Measurements from ENCODE around the gene ADAMTS16. TPM values are rescaled to one million over a fixed set of nuclear protein-coding genes. Genes with fewer than 3 reads are reported as not detected.

Gene ADAMTS16
- total RNA-seq, 1 experiment from 2014 or later = 30.1 TPM

GRCh38 chr5:5327126-5327525, 187.0 kb downstream of the ADAMTS16 start (continued):
- no peak for TF ChIP-seq ATF6 (CRISPR knock-in tag; IDR thresholded peaks at IDR 0.05)
- no peak for TF ChIP-seq GTF2I (CRISPR knock-in tag; conservative IDR thresholded peaks at IDR 0.05)
- no peak for TF ChIP-seq ESRRA (CRISPR knock-in tag; IDR thresholded peaks at IDR 0.05; ENCODE audit: borderline replicate concordance)
- TF ChIP-seq JAZF1 (CRISPR knock-in tag; IDR thresholded peaks at IDR 0.05) = no peak
- TF ChIP-seq, protein P1, sequence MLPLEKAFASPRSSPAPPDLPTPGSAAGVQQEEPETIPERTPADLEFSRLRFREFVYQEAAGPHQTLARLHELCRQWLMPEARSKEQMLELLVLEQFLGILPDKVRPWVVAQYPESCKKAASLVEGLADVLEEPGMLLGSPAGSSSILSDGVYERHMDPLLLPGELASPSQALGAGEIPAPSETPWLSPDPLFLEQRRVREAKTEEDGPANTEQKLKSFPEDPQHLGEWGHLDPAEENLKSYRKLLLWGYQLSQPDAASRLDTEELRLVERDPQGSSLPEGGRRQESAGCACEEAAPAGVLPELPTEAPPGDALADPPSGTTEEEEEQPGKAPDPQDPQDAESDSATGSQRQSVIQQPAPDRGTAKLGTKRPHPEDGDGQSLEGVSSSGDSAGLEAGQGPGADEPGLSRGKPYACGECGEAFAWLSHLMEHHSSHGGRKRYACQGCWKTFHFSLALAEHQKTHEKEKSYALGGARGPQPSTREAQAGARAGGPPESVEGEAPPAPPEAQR (CRISPR knock-in tag; IDR thresholded peaks at IDR 0.05) = no peak

- CTCF ChIA-PET = no interaction called here
- TF ChIP-seq ZMAT4 (CRISPR knock-in tag; IDR thresholded peaks at IDR 0.05) = no peak
- TF ChIP-seq, protein P2, sequence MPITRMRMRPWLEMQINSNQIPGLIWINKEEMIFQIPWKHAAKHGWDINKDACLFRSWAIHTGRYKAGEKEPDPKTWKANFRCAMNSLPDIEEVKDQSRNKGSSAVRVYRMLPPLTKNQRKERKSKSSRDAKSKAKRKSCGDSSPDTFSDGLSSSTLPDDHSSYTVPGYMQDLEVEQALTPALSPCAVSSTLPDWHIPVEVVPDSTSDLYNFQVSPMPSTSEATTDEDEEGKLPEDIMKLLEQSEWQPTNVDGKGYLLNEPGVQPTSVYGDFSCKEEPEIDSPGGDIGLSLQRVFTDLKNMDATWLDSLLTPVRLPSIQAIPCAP (CRISPR knock-in tag; IDR thresholded peaks at IDR 0.05) = no peak
- TF ChIP-seq ZNF317 (CRISPR knock-in tag; IDR thresholded peaks at IDR 0.05; ENCODE audit: borderline replicate concordance, low read depth) = no peak
- TF ChIP-seq USF2 (CRISPR knock-in tag; IDR thresholded peaks at IDR 0.05) = no peak
- TF ChIP-seq ZNF416 (CRISPR knock-in tag; IDR thresholded peaks at IDR 0.05) = no peak
- TF ChIP-seq, protein P3, sequence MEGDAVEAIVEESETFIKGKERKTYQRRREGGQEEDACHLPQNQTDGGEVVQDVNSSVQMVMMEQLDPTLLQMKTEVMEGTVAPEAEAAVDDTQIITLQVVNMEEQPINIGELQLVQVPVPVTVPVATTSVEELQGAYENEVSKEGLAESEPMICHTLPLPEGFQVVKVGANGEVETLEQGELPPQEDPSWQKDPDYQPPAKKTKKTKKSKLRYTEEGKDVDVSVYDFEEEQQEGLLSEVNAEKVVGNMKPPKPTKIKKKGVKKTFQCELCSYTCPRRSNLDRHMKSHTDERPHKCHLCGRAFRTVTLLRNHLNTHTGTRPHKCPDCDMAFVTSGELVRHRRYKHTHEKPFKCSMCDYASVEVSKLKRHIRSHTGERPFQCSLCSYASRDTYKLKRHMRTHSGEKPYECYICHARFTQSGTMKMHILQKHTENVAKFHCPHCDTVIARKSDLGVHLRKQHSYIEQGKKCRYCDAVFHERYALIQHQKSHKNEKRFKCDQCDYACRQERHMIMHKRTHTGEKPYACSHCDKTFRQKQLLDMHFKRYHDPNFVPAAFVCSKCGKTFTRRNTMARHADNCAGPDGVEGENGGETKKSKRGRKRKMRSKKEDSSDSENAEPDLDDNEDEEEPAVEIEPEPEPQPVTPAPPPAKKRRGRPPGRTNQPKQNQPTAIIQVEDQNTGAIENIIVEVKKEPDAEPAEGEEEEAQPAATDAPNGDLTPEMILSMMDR (IDR thresholded peaks at IDR 0.05) = no peak
- TF ChIP-seq KAT7 (CRISPR knock-in tag; IDR thresholded peaks at IDR 0.05; ENCODE audit: borderline replicate concordance) = no peak
- TF ChIP-seq, protein P4, sequence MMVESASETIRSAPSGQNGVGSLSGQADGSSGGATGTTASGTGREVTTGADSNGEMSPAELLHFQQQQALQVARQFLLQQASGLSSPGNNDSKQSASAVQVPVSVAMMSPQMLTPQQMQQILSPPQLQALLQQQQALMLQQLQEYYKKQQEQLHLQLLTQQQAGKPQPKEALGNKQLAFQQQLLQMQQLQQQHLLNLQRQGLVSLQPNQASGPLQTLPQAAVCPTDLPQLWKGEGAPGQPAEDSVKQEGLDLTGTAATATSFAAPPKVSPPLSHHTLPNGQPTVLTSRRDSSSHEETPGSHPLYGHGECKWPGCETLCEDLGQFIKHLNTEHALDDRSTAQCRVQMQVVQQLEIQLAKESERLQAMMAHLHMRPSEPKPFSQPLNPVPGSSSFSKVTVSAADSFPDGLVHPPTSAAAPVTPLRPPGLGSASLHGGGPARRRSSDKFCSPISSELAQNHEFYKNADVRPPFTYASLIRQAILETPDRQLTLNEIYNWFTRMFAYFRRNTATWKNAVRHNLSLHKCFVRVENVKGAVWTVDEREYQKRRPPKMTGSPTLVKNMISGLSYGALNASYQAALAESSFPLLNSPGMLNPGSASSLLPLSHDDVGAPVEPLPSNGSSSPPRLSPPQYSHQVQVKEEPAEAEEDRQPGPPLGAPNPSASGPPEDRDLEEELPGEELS (CRISPR knock-in tag; IDR thresholded peaks at IDR 0.05) = no peak
- TF ChIP-seq CBFB (CRISPR knock-in tag; IDR thresholded peaks at IDR 0.05; ENCODE audit: low read depth) = no peak
- no peak for TF ChIP-seq IRF2 (CRISPR knock-in tag; IDR thresholded peaks at IDR 0.05; ENCODE audit: borderline replicate concordance, low read depth)
- no peak for TF ChIP-seq TP53 (CRISPR knock-in tag; IDR thresholded peaks at IDR 0.05)
- no peak for TF ChIP-seq JAZF1 (CRISPR knock-in tag; IDR thresholded peaks at IDR 0.05)
- TF ChIP-seq GTF2I (CRISPR knock-in tag; conservative IDR thresholded peaks at IDR 0.05) = no peak
- ATAC-seq = no peak
- Mint-ChIP-seq H3K27me3 (ENCODE audit: low read depth) (peaks cover 18% of the 10 kb centered on the region), H3K9me3 (no peaks in the 10 kb centered on the region; the same call in 1 of the 2 replicates), H3K4me1 (peaks cover 67% of the 10 kb centered on the region), H3K27ac (no peak overlapping the region), H3K36me3 (peaks cover 7% of the 10 kb centered on the region), H3K4me3 (no peak overlapping the region)
- DNase-seq (ENCODE audit: low spot score) = no peak
- POLR2A ChIA-PET = no interaction called here
Observed at GRCh38 chr5:5330728-5331452, 190.8 kb downstream of the ADAMTS16 start.

All from WTC11 (cell line).